ENCODE measurements around the gene RASGRF1.

RASGRF1 gene

DNA sequence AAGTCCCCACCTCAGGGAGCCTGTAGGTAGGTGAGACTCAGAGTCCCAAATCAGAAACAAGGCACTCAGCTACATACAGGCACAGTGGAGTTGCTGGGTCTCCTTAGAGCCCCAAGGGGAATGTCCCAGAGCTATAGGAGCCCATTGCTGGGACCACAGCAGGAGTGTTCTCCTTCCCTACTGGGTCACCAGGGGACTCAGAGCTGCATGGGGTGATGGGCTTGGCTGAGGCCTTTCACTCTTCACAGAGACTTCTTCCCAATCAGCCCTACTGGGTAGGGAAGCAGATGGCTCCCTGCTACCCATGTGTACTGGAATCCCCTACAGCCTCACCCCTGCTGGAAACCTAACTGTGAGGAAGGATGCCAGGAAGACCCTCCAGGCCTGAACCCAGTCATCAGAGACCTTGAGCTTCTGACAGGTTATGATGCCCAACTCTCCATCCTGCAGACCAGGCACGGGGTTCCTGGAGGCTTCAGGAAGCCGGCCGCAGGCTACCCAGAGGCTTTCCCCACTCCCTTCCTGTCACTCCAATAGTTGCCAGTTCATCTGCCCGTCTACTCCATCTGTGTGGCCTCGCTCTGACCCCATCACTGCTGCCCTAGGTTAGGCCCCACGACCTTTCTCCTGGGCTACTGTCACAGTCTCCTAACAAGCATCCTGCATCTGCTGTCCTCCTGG lies 24.0 kb downstream of the RASGRF1 start:
- no peak for DNase-seq

DNA sequence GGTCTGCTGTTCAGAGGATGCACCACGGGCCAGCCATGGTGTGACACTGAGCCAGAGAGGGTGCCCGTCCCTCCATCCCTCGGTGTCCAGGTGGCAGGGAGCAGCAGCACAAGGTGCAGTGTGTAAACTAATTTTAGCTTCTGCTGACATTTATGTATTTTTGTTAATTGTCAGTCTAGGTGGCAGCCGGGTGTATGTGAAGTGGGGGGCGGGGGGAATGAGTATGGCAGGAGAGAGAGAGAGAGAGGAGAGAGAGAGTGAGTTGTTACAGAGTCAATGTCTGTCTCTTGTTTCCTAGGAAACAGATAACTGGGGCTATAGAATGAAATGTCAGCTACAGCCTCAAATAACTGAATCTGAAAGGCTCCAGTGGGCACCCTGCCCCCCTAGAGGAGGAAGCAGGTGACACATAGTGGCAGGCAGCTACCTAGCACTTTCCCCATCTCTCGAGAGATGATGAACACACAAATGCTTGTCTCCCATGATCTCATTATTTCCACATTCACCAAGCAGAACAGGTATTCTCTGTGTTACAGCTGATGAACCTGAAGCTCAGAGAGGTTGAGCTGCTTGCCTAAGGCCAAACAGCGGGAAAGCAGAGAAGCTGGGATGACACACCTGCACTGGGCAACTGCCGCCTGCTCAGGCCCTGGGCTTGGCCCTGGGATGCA lies 24.7 kb downstream of the RASGRF1 start:
- DNase-seq = no peak

DNA sequence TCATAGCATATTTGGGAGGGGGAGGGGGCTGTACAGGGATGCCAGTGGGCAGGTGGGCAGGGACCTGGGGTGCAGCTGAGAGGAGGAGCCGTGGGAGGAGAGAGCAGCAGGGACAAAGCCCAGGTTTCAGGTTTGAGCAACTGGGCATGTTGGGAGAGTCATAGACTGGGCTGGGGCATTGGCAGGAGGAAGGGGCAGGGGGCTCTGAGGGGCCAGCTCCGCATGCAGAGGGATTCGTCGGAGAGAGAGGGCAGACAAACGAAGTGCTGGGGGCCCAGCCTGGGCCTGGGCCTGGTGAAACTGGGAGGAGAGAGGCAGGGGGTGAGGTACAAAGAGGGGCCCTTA lies 25.2 kb downstream of the RASGRF1 start:
- no peak for DNase-seq

DNA sequence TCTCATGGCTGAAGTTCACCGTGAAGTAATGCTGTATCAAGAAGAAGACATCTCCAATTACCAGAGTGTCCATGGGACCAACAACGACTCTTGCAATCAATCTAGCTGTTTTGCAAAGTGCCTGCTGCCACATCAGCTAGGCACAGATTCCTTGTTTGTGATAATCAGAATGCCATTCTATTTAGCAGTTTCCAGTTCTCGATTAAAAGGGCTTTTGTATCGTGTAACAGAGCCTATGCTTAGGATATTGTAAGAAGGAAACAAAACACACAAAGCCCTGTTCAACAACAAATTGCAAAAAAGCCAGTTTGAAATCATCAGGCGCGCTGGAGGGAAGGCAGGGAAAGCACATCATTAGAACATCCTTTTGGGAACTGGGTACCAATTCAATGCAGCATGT lies 26.1 kb downstream of the RASGRF1 start:
- no peak for DNase-seq

DNA sequence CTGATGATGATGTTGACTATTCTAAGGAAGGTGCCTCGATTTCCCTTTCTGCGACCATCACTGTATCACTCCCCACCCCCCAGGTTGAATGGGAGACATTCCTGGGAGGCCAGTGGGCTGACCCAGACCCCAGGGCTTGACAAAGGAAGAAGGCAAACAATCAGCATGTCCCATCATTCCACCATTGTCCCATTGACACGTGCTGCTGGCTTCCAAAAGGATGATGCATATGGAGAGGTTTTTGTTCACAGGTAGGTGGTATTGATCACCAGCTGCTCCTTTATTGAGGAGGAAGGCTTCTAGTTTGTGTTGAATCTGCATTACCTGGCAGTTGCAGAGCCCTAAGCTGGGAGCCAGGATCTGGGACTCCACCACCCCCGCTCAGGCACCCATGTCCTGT lies 30.4 kb downstream of the RASGRF1 start:
- DNase-seq = no peak

DNA sequence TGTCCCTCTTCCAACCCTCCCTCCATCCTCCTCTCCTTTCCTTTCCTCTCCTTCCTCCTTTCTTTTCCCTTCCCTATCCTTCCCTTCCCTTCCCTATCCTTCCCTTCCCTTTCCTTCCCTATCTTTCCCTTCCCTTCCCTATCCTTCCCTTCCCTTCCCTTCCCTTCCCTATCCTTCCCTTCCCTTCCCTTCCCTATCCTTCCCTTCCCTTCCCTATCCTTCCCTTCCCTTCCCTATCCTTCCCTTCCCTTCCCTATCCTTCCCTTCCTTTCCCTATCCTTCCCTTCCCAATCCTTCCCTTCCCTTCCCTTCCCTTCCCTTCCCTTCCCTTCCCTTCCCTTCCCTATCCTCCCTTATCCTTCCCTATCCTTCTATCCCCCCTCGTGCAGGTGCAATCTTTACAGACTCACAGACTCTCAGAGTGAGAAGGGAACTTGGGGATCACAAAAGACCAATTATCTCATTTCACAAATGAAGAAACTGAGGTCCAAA lies 31.5 kb downstream of the RASGRF1 start:
- DNase-seq = no peak

DNA sequence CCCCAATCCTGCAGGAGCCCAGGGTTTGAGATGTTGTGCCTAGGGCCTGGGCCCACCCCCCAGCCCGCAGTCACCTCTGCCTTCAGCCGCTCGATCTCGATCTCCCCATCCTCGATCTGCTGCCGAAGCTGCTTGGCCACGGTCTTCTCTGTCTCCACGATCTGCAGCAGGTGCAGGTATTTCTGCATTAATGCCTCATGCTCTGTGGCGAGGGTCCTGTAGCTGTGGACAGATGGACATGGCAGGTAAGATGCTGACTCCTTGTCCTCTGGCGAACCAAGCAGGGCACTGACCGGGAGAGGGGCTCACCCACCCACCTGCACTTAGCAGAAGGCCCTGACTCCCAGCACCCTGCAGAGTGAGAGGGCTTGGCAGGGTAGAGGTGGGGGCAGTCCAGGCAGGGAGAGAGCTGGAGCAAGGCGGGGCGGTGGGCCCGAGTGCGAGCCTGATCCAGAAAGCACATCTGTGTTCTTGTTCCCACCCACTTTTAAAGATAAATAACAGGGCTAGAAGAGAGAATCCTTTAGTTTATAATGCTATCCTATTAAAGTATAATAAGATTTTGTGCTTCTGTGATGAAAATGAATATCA lies 32.2 kb downstream of the RASGRF1 start:
- no peak for DNase-seq

DNA sequence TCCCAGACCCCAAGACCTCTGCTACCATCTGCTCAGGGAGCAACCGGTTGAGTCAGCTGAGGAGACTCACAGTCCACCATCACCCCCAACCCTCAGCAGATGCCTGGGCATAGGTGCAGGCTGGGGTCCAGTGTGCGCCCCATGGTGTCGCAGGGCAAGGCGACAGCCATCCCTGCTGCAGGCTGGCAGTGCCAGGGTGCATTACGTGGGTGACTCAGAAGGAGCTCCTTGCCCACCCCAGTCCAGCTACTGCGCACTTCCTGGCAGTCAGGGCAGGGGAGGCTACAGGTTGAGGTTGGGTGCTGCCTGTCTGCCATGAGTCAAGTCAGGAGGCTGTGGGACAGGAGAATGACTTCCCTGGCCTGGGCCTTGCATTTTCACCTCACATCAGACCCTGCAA lies 33.5 kb downstream of the RASGRF1 start:
- no peak for DNase-seq

DNA sequence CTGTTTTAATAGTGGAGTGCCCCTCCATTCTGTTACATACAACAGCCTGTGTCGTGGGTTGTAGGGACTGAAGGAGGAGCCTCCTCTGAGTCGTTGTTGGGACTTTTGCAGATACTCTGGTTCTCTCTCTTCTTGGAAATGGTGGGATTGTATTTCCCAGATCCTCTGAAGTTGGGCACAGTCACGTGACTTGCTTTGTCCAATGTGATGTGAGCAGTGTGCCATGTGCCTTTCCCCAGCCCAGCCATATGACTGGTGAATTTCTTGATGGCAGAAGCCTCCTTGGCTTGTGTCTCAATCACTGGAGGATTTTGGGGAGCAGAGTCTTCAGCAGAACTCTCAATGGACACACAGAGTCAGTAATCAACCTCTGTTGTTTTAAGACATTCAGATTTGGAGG lies 36.2 kb downstream of the RASGRF1 start:
- no peak for DNase-seq

DNA sequence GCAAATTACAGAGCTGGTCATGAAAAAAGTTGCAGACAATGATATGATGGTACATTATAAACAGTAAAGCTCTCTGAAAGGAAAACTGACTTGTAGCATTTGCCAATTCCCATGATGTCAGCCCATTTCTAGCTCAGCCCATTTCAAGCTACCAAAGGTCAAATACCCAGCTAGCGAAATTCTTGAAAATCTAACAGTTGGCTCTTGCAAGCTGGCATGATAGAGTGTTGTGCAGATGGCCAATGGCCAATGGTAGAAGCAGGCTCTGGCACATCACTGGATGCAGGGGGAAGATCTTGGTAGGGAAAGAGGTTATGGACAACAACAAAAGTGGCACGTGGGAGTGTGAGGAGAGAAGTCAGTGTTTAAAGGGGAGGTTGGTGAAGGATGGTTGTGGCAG lies 36.7 kb downstream of the RASGRF1 start:
- no peak for DNase-seq

DNA sequence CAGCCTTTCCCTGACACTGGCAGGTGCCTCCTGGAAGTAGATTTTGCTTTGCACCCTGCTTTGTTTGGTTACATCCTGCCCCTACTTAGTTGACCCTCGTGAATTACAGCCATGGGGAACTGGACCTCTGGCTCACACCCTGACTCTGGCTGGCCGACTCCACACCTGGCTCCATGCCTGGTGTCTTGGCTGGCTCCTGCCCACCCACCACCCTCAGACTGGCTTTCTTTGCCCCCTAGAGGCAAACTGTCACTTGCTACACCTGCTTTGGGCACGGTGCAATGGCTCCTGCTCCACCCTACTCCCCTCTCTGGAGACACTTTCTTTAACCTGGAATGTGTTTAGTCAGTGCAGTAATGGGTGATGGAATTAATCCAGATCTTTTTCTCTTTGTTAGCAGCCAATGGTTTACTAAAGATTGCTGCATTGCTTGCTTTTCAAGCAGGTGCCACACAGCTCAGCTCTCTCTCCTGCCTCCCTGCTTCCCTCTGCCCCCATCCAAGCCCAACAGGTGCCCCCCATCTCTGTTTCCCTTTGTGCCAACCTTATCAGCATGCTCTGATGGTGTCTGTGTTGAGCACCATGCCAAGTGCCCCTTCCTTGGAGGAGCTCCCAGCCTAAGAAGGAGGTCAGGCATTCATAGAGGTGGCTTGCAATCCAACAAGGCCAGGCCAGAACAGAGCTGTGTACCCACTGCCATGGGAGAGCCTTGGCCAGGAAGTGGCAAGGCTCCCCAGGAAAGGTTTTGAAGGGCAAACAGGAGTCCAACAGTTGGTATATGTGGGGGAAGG lies 38.4 kb downstream of the RASGRF1 start:
- no peak for DNase-seq

DNA sequence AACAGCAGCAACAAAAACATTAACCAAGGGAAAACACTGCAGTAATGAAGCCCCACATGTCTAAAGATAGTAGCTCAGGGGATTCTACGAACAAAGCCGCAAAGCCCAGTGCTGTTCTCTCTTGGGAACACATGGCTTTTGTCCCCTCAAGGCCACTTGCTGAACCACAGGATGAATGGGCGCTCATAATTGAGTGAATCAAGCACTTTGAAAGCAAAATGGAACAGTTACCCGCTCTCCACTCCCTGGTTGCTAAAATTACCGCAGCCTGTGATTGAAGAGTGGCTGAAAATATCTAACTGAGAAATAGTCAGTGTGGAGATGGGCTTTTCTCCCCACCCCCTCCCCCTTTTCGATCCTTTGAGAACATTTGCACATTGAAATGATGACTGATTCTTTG lies 39.6 kb downstream of the RASGRF1 start:
- DNase-seq = no peak

DNA sequence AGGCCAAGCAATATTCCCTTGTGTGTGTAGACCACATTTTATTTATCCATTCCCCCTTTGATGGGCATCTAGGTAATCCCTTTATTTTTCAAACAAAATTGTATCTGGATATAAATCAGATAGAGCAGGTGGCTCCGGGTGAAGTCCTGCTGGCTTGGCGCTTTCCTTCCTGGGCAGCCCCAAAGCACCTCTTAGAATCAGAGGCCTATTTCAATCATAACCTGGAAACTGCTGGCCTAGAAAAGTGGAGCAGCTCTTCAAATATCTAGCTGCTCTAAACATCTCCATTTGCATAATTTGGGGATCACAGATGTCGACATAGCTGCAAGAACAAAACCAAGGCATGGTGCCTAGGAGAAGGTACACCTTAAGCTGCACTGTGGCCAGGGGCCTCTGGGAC lies 40.2 kb downstream of the RASGRF1 start:
- no peak for DNase-seq

DNA sequence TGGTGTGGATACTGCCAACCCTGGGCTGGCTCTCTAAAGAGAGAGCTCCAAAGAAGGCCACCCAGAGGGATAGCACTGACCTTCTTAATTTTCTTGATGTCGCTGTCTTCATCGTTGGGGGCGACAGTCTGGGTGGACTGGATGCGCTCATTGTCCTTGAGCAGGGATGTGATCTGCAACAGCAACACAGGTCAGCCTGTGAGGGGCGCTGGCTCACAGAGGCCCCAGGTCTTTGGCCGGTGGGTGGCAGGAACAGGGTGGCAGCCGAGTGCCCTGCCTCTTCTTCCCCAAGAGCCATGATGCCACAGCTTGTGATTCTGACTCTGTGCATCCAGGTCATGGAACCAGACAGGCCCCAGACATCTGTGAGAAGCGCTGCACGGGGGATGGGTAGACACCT lies 41.2 kb downstream of the RASGRF1 start:
- no peak for DNase-seq

DNA sequence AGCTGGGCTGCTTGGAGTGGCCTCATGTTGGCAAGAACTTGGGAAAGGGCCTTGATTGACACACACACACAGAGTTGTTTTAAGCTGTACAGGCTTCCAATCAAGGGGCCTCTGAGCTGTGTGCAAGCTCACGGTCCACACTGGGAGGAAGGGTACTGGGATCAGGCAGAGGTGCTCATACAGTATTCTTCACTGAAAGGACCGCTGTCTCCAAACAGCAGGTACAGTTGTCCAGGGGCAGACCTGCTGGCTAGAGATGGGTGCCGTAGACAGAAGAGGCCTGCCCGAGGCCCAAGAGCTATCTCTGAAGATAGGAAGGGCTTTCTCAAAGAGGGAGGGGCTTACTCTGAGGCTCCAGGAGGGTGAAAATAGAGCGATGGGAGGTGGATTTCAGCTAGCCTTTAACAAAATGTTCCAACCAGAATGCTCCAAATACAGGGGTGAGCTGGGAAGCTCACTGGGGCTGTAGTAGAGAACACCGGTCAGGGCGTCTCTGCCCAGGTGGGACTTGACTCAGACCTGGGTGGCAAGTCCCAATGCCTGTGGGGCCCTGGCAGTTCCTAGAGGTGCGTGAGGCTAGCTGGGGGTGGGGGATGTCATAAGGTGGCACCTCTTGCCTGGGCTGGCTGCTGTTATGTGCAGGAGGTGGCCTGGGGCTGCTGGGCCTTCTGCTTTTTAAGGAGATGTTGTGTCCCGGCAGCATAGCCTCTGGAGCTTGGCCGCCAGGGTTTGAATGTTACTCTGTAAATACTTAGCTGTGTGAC lies 42.7 kb downstream of the RASGRF1 start:
- DNase-seq = no peak

DNA sequence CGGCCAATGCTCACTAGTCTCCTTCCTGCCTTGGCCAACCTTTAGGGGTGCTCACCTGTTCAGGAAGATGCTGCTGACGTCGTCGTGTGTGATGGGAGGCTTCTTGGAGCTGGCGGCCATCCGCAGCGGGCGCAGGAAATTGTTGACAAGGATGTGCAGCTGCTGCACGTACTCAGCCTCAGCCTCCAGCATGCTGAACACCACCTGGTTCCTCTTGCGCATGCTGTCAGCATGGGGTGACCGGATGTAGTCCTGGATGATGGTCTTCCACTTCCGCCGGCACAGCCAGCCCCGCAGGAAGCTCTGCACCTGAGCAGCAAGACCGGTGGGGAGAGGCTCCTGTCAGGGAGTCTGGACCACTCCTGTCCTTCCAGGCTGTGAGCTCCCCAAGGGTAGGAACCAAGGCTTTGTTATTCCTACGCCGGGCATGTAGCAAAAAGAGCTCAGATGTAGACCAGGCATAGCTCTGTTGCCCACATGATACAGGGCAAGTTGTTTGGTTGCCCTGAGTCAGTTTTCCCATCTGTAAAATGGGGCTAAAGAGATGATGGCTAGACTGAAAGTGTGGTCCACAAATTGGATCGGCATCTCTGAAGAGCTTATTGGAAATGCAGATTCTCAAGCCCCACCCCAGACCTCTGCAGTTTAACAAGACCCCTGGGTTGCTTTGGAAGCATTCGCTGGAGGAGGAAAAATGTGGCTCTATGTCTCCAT lies 43.7 kb downstream of the RASGRF1 start:
- DNase-seq = no peak

DNA sequence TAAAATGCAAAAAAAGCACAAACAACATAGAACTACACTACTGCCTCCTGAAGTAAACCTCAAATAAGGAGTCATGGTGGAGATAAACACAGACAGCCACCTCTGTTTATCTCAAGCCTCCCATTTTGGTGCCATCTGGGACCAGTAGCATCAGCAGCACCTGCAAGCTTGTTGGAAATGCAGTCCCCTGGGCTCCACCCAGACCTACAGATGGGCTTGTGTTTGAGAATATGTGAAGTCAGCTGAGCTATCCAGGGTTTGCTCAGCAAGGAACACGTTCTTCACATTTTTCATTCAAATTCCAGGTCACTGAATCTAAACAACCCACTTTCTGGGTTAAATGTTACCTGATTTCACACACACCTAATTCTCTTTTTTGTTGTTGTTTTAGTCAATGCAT lies 45.5 kb downstream of the RASGRF1 start:
- no peak for DNase-seq

DNA sequence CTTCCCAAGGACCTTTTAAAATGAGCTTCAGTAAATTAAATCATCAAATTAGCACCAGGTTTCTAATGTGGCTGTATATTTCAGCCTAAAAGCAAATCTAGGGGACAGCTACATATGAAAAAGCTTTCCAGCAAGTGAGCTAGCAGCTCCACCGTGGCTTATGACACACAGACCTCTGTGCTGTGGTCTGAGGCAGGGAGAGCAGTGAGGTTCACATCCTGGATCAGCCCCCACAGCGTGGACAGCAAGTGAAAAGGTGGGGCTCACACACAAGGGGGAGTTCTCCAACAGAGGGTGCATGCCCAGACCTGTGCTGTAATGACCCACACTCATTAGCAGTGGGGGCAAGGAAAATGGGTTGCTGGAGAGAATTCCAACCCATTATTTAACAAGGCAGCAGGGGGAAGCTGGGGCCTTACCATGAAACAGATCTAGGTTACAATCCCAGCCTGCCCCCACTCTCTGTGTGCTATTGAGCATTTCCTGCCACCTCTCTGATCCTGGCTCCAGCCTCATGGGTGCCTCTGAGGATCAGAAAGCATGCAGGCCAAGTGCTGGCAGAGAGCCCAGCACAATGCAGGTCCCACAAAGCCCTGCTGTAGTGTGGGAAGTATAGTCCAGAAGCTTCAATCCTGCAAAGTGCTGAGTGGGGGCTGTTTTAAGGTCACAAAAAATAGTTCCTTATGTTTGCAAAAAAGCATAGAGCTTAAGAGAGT lies 48.2 kb downstream of the RASGRF1 start:
- DNase-seq = no peak

DNA sequence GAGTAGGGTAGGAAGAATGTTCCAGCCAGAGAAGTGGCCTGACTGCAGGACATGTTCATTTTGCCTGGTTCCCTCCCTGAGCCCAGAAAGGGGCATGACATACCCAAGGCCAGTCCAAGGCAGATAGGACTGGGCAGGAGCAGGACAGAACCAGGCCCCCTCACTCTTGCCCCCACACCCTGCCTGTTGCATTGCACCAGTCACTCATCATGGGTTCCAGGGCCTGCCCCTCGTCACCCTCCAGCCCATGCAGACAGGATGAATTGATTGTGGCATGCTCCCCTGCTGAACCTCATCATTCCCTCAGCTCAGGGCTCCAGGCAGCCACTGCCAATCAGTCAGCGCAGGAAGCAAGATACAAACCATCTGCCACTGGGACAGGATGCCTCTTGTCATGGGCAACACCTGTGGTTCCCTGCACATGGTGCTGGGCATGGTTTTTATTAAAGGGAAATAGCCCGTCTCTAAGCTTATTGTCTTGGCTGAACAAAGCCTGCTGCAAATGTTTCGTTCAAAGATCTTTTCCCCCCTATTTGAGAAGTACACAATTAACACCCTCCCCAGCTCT lies 48.9 kb downstream of the RASGRF1 start:
- no peak for DNase-seq

DNA sequence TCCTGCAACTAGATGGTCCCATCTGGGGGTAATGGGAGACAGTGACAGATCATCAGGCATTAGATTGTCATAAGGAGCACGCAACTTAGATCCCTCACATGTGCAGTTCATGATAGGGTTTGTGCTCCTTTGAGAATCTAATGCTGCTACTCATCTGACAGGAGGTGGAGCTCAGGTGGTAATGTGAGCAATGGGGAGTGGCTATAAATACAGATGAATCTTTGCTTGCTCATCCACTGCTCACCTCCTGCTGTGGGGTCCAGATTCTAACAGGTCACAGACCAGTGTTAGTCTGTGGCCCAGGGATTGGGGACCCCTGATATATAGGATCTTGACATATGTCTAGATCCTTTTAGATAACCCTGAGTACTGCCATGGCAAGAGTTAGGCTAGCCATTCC lies 52.7 kb downstream of the RASGRF1 start:
- no peak for DNase-seq

DNA sequence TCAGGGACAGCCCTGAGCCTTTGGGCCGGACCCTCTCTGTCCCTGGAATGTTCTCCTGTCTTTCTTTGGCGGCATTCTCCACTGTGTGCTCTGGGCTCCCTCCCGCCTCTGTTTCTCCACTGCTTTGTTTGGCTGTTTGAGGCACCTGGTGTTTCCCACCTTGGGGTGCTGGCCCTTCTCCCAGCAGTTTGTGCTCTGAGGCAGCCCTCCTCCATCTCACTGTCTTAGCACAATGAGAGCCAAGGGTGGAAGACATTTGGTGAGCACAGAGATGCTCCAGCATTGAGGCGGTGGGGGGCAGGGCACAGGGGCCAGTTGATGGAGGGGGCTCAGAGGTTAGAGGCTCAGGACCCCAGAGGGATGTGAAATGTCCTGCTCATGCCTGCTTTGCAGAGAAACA lies 54.3 kb downstream of the RASGRF1 start:
- no peak for DNase-seq
